ENCODE results near the gene SPATS2. TPM values are rescaled to one million over a fixed set of nuclear protein-coding genes. Genes with fewer than 3 reads are reported as not detected.

The SPATS2 gene
- total RNA-seq, 2 experiments from 2014 or later = 22.7 to 36.4 TPM

DNA sequence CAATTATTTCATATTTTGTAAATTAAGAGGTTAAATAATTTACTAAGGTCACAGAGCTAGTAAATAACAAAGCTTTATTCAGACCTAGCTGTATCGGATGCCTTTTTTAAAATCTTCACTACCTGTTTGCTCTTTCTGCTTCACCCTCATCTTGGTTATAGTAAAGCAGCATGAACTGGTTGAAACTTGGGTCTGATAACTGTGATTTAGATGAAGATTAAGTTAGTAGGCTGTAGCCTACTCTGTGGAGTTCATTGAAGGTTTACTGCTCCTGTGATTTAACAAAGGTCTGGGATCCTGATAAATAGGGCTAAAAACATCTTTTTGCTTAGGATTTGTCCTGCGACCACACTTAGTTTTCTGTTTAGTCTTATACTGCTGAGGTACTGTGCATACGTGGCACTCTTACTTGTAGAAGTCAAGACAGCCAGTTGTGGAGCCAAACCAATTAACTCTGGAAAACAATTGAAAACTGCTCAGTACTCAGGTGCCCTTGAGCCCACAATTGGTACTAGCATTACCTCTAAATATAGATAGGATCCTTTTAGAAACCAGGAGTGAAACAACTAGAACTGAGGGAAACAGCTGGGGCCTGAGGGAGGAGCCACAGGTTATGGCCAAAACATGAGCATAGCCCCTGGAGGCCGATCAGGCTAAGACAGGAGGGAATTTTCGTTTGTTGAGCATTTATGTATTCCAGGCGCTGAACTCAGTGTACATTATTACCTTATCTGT lies 2.3 kb downstream of the SPATS2 start:
- peak overlapping the region; percentile 91 for H3K4me3 ChIP-seq (ENCODE audit: low read depth, low read length, poor library complexity, severe bottlenecking)
- H3K79me2 ChIP-seq (ENCODE audit: insufficient read depth, low read depth, low read length) = peaks cover 61% of the 10 kb centered on the region
- H3K36me3 ChIP-seq (ENCODE audit: insufficient read depth, low read length) = peaks cover 26% of the 10 kb centered on the region
- no peaks in the 10 kb centered on the region for H3K9me2 ChIP-seq (ENCODE audit: insufficient read depth, low read length)
- peak overlapping the region; percentile 83 for H3K4me2 ChIP-seq (ENCODE audit: low read length)
- TSS peak; percentile 33 for BruUV-seq (replicated peaks)
- intact Hi-C loops (cut with micrococcal nuclease; ENCODE audit: unreplicated experiment) = loop anchor here (5.0 kb wide), 1 partner anchor 253 kb away; the partner anchor contains the start of gene PRPF40B
- no peaks in the 10 kb centered on the region for H3K9me3 ChIP-seq (ENCODE audit: low read length)
- peak overlapping the region; percentile 88 for H3K27ac ChIP-seq (ENCODE audit: low read depth, low read length, poor library complexity, severe bottlenecking)
- POLR2A ChIA-PET = interaction anchor here (0.7 to 1.4 kb wide), 5 partner anchors 47 to 145 kb away, joined by 3 read pairs; partner anchors contain the start of gene TROAP
- H2AFZ ChIP-seq (ENCODE audit: low read length) = no peak overlapping the region
- CTCF ChIA-PET (ENCODE audit: unreplicated experiment) = no interaction called here
- DNase-seq (ENCODE audit: low spot score) = peak; percentile 59
- TF ChIP-seq, protein P1, sequence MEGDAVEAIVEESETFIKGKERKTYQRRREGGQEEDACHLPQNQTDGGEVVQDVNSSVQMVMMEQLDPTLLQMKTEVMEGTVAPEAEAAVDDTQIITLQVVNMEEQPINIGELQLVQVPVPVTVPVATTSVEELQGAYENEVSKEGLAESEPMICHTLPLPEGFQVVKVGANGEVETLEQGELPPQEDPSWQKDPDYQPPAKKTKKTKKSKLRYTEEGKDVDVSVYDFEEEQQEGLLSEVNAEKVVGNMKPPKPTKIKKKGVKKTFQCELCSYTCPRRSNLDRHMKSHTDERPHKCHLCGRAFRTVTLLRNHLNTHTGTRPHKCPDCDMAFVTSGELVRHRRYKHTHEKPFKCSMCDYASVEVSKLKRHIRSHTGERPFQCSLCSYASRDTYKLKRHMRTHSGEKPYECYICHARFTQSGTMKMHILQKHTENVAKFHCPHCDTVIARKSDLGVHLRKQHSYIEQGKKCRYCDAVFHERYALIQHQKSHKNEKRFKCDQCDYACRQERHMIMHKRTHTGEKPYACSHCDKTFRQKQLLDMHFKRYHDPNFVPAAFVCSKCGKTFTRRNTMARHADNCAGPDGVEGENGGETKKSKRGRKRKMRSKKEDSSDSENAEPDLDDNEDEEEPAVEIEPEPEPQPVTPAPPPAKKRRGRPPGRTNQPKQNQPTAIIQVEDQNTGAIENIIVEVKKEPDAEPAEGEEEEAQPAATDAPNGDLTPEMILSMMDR (conservative IDR thresholded peaks at IDR 0.05; ENCODE audit: low read length) = peak; percentile 69
- no peak for TF ChIP-seq EZH2phosphoT487 (IDR thresholded peaks at IDR 0.05; ENCODE audit: borderline replicate concordance, low read depth, low read length)
- peaks cover 34% of the 10 kb centered on the region for H3K4me1 ChIP-seq (ENCODE audit: insufficient read depth, low read length, poor library complexity, severe bottlenecking)
- 0 out of 2 replicates have a peak, but pooled peaks cover 4% of the 10 kb centered on the region for H4K20me1 ChIP-seq (ENCODE audit: insufficient read depth, low read length)

DNA sequence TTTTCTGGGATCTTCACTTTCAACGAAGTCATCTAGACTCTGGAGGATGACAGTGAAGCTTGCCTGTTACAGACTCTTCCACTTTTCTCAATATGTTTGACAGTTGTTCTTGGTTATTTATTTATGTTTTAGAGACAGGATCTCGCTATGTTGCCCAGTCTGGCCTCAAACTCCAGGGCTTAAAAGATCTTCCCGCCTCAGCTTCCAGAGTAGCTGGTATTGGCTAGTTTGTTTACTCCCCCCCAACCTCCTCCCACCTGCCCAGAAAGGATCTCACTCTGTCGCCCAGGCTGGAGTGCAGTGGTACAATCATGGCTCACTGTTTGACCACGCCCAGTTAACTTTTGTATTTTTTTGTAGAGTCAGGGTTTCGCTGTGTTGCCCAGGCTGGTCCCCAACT lies 3.3 kb downstream of the SPATS2 start:
- H3K27ac ChIP-seq (ENCODE audit: low read depth, low read length, poor library complexity, severe bottlenecking) = peak overlapping the region; percentile 88
- H3K4me1 ChIP-seq (ENCODE audit: insufficient read depth, low read length, poor library complexity, severe bottlenecking) = peaks cover 38% of the 10 kb centered on the region
- ChIA-PET CTCF (ENCODE audit: unreplicated experiment) (no interaction called here), POLR2A (interaction anchor here (0.6 to 1.4 kb wide), 5 partner anchors 13 to 293 kb away, joined by 3 read pairs; partner anchors contain the start of gene TROAP)
- TF ChIP-seq, protein P1 (conservative IDR thresholded peaks at IDR 0.05; ENCODE audit: low read length) = no peak
- TF ChIP-seq EZH2phosphoT487 (IDR thresholded peaks at IDR 0.05; ENCODE audit: borderline replicate concordance, low read depth, low read length) = no peak
- H3K4me3 ChIP-seq (ENCODE audit: low read depth, low read length, poor library complexity, severe bottlenecking) = no peak overlapping the region
- no peak for DNase-seq (ENCODE audit: low spot score)
- H3K36me3 ChIP-seq (ENCODE audit: insufficient read depth, low read length) = peaks cover 26% of the 10 kb centered on the region
- H3K79me2 ChIP-seq (ENCODE audit: insufficient read depth, low read depth, low read length) = peaks cover 61% of the 10 kb centered on the region
- H3K9me2 ChIP-seq (ENCODE audit: insufficient read depth, low read length) = no peaks in the 10 kb centered on the region
- intact Hi-C loops (cut with micrococcal nuclease; ENCODE audit: unreplicated experiment) = no loop called here
- H4K20me1 ChIP-seq (ENCODE audit: insufficient read depth, low read length) = 0 out of 2 replicates have a peak, but pooled peaks cover 4% of the 10 kb centered on the region
- peak overlapping the region; percentile 83 for H3K4me2 ChIP-seq (ENCODE audit: low read length)
- no peak overlapping the region for H2AFZ ChIP-seq (ENCODE audit: low read length)
- no peaks in the 10 kb centered on the region for H3K9me3 ChIP-seq (ENCODE audit: low read length)
- BruUV-seq (replicated peaks) = no TSS peak

DNA sequence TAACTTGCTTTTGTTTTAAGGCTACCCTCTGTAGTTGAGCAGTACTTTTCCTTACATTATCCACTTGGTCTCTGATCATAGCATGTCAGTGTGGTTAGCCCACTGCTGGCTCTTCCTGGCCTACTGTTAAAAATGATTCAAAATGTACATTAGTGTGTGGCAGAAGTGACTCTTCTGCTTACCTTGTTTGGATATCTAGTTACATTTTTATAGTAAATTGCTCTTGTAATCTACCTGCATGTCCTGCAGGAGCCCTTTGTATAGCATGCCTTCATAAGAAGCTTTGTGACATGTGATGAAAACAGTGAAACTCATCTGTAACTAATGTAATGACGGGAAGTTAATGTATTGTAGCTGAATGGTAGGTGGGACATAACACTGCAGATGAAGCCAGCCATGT lies 8.1 kb downstream of the SPATS2 start:
- DNase-seq (ENCODE audit: low spot score) = no peak
- Histone ChIP-seq H3K4me3 (ENCODE audit: low read depth, low read length, poor library complexity, severe bottlenecking) (no peak overlapping the region), H2AFZ (ENCODE audit: low read length) (no peak overlapping the region), H3K9me2 (ENCODE audit: insufficient read depth, low read length) (no peaks in the 10 kb centered on the region), H3K9me3 (ENCODE audit: low read length) (no peaks in the 10 kb centered on the region), H3K79me2 (ENCODE audit: insufficient read depth, low read depth, low read length) (peaks cover 52% of the 10 kb centered on the region), H4K20me1 (ENCODE audit: insufficient read depth, low read length) (0 out of 2 replicates have a peak, but pooled peaks cover 4% of the 10 kb centered on the region), H3K4me2 (ENCODE audit: low read length) (no peak overlapping the region), H3K4me1 (ENCODE audit: insufficient read depth, low read length, poor library complexity, severe bottlenecking) (peaks cover 15% of the 10 kb centered on the region), H3K36me3 (ENCODE audit: insufficient read depth, low read length) (peaks cover 25% of the 10 kb centered on the region), H3K27ac (ENCODE audit: low read depth, low read length, poor library complexity, severe bottlenecking) (no peak overlapping the region)
- intact Hi-C loops (cut with micrococcal nuclease; ENCODE audit: unreplicated experiment) = no loop called here
- TF ChIP-seq EZH2phosphoT487 (IDR thresholded peaks at IDR 0.05; ENCODE audit: borderline replicate concordance, low read depth, low read length) = no peak
- TF ChIP-seq, protein P1 (conservative IDR thresholded peaks at IDR 0.05; ENCODE audit: low read length) = no peak
- POLR2A ChIA-PET = interaction anchor here (0.9 kb wide), 1 partner anchor 11 kb away, joined by 8 read pairs; no protein-coding TSS in a partner anchor
- CTCF ChIA-PET (ENCODE audit: unreplicated experiment) = no interaction called here
- BruUV-seq (replicated peaks) = no TSS peak
